C4-2B (cell line): Measurements from ENCODE around the gene HLCS.

Source experiments
- ZFX ChIP-seq: fragments of 450-650 bp; IDR thresholded peaks from 2 replicates; pipeline ENCODE4 v1.6.1; 2017
- TF ChIP-seq, protein P1 (sequence below): fragments of 450-650 bp; conservative IDR thresholded peaks from 2 replicates; pipeline ENCODE4 v1.5.1; 2017; ENCODE audit warnings: mild to moderate bottlenecking

DNA sequence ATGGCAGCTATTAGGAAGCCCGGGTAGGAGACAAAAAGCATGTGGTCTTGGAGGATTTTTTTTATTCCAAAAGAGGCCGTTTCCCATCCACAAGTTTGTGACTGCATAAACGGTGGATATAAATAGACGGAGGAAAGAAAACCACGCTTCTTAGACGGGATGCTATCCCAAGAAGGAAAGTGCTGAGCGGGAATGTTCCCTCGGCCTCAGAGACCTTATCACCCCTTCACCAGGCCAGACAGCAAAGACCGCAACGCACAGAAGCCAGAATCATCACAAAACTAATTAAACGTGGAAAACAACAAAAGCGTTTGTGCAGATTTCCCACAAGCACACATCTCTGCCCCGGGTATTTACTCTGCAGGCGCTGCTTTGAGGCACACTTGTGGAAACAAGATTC lies 43.2 kb downstream of the HLCS start:
- TF ChIP-seq, protein P1, sequence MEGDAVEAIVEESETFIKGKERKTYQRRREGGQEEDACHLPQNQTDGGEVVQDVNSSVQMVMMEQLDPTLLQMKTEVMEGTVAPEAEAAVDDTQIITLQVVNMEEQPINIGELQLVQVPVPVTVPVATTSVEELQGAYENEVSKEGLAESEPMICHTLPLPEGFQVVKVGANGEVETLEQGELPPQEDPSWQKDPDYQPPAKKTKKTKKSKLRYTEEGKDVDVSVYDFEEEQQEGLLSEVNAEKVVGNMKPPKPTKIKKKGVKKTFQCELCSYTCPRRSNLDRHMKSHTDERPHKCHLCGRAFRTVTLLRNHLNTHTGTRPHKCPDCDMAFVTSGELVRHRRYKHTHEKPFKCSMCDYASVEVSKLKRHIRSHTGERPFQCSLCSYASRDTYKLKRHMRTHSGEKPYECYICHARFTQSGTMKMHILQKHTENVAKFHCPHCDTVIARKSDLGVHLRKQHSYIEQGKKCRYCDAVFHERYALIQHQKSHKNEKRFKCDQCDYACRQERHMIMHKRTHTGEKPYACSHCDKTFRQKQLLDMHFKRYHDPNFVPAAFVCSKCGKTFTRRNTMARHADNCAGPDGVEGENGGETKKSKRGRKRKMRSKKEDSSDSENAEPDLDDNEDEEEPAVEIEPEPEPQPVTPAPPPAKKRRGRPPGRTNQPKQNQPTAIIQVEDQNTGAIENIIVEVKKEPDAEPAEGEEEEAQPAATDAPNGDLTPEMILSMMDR = no peak
- no peak for TF ChIP-seq ZFX
